Measurements from ENCODE around the gene CCDC150. TPM values are rescaled to one million over a fixed set of nuclear protein-coding genes. Genes with fewer than 3 reads are reported as not detected.

Gene CCDC150
- total RNA-seq, 1 donor from 2014 or later, result 4.4 TPM

GRCh38 chr2:196750977-196751631 is 111.6 kb downstream of the CCDC150 start:
- no peaks in the 10 kb centered on the region for H3K9me3 ChIP-seq (ENCODE audit: insufficient read depth, low read depth, low read length)
- H3K4me2 ChIP-seq (ENCODE audit: low read length), result peak overlapping the region; percentile 34
- no peak overlapping the region for H3K27ac ChIP-seq (ENCODE audit: low read depth, low read length)
- TF ChIP-seq EZH2 (IDR thresholded peaks at IDR 0.05; ENCODE audit: insufficient read depth, low read length) (no peak), CTCF (IDR thresholded peaks at IDR 0.05; ENCODE audit: insufficient read depth, low read depth, low read length) (peak; percentile 89)
- Mint-ChIP-seq H3K4me1 (ENCODE audit: low read depth, unreplicated experiment) (no peaks in the 10 kb centered on the region), H3K27me3 (ENCODE audit: low read depth, unreplicated experiment) (no peaks in the 10 kb centered on the region), H3K4me3 (ENCODE audit: unreplicated experiment) (no peak overlapping the region), H3K36me3 (ENCODE audit: low read depth, unreplicated experiment) (peaks cover 4% of the 10 kb centered on the region), H3K9me3 (ENCODE audit: unreplicated experiment) (peaks cover 9% of the 10 kb centered on the region), H3K27ac (ENCODE audit: unreplicated experiment) (no peak overlapping the region)
- DNase-seq (ENCODE audit: low read depth) (peak; percentile 40), FAIRE-seq (peak; percentile 69)
- peak overlapping the region; percentile 34 for H2AFZ ChIP-seq (ENCODE audit: low read depth, low read length)
- H3K9ac ChIP-seq (ENCODE audit: low read length), result no peak overlapping the region
- no peaks in the 10 kb centered on the region for H3K36me3 ChIP-seq (ENCODE audit: insufficient read depth, low read length)
- H3K27me3 ChIP-seq (ENCODE audit: insufficient read depth, low read length), result no peaks in the 10 kb centered on the region
- no peaks in the 10 kb centered on the region for H3K79me2 ChIP-seq (ENCODE audit: insufficient read depth, low read length)
- no peaks in the 10 kb centered on the region for H3K4me1 ChIP-seq (ENCODE audit: insufficient read depth, low read length)
- H3K4me3 ChIP-seq (ENCODE audit: insufficient read depth, low read depth, low read length), result no peak overlapping the region
- H4K20me1 ChIP-seq (ENCODE audit: insufficient read depth, low read length), result no peaks in the 10 kb centered on the region

DNA sequence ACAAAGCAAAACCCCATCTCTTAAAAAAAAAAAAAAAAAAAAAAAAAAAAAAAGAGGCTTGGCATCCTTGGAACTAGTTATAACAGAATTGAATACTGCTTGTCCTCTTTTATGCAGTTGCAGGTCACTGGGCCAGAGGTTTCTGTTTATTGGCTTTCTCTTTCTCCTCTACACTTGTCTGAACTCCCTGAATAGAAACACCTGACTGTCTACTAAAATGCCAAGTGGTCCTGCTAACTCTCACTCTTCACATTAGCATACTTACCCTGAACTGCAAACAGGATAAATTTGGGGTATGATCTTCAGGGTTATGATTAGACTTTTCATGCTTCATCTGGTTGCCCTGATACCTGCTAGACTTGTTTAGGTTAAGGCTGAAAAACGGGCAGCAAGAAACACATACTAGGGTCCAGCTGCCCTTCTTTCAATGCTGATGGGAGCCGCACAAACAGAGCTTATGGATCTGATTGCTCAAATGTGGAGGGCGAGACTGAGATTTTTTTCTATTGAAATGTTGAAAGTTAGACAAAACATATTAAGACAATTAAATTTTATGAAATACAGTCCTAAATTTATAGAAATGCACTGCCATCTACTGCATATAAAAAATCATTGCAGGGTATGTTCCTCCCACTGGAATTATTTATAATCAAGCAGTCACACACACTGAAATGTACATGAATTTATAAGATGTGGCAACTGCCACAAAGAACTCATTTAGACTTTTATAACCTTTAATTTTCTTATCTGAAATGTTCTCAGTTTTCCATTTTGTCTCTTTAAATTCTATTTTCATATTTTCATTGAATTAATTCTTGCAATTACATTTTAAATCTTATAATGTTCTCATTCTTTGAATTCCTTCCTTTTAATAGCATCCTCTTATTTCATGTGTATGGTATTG is 119.2 kb downstream of the CCDC150 start:
- Histone ChIP-seq H3K9me3 (ENCODE audit: insufficient read depth, low read depth, low read length) (no peaks in the 10 kb centered on the region), H4K20me1 (ENCODE audit: insufficient read depth, low read length) (no peaks in the 10 kb centered on the region), H2AFZ (ENCODE audit: low read depth, low read length) (no peak overlapping the region), H3K79me2 (ENCODE audit: insufficient read depth, low read length) (no peaks in the 10 kb centered on the region), H3K4me1 (ENCODE audit: insufficient read depth, low read length) (no peaks in the 10 kb centered on the region), H3K36me3 (ENCODE audit: insufficient read depth, low read length) (no peaks in the 10 kb centered on the region), H3K4me2 (ENCODE audit: low read length) (no peak overlapping the region), H3K4me3 (ENCODE audit: insufficient read depth, low read depth, low read length) (no peak overlapping the region), H3K9ac (ENCODE audit: low read length) (no peak overlapping the region), H3K27me3 (ENCODE audit: insufficient read depth, low read length) (no peaks in the 10 kb centered on the region), H3K27ac (ENCODE audit: low read depth, low read length) (no peak overlapping the region)
- no peak for DNase-seq (ENCODE audit: low read depth)
- Mint-ChIP-seq H3K4me3 (ENCODE audit: unreplicated experiment) (no peak overlapping the region), H3K27me3 (ENCODE audit: low read depth, unreplicated experiment) (no peaks in the 10 kb centered on the region), H3K9me3 (ENCODE audit: unreplicated experiment) (peaks cover 19% of the 10 kb centered on the region), H3K27ac (ENCODE audit: unreplicated experiment) (no peak overlapping the region), H3K4me1 (ENCODE audit: low read depth, unreplicated experiment) (no peaks in the 10 kb centered on the region), H3K36me3 (ENCODE audit: low read depth, unreplicated experiment) (peaks cover 8% of the 10 kb centered on the region)
- peak; percentile 22 for TF ChIP-seq CTCF (IDR thresholded peaks at IDR 0.05; ENCODE audit: insufficient read depth, low read depth, low read length)
- no peak for TF ChIP-seq EZH2 (IDR thresholded peaks at IDR 0.05; ENCODE audit: insufficient read depth, low read length)
- no peak for FAIRE-seq
